ENCODE data around the gene METAP2.
A peak's percentile ranks its signal among the peaks of the same experiment; 100 is the strongest.
"Not testable (repeated sequence)": the region's sequence is repeated elsewhere in the genome, so short reads cannot be mapped to it uniquely, and the experiment has no call there.

METAP2 gene

GRCh38 chr12:95473884-95474659 is at the start of gene METAP2:
Gene METAP2 (plus strand): TSS chr12:95474152. CDS start chr12:95474180, 28 bp downstream.
- no peaks in the 10 kb centered on the region for H3K9me3 Mint-ChIP-seq (ENCODE audit: low read depth)
- H3K27ac Mint-ChIP-seq = peak within 1 kb of the TSS; percentile 100
- H3K4me3 Mint-ChIP-seq = peak within 1 kb of the TSS; percentile 100
- H3K4me1 Mint-ChIP-seq (ENCODE audit: low read depth) = peaks cover 50% of the 10 kb centered on the region
- peaks cover 18% of the 10 kb centered on the region for H3K36me3 Mint-ChIP-seq
- no peaks in the 10 kb centered on the region for H3K27me3 Mint-ChIP-seq

- H3K4me1 Mint-ChIP-seq (ENCODE audit: low read depth) = peaks cover 9% of the 10 kb centered on the region
- H3K4me3 Mint-ChIP-seq = no peak overlapping the region
- no peaks in the 10 kb centered on the region for H3K27me3 Mint-ChIP-seq
- no peaks in the 10 kb centered on the region for H3K36me3 Mint-ChIP-seq
- H3K27ac Mint-ChIP-seq = no peak overlapping the region
- H3K9me3 Mint-ChIP-seq (ENCODE audit: low read depth) = no peaks in the 10 kb centered on the region
Observed at GRCh38 chr12:95424271-95424994, 49.5 kb upstream of the METAP2 start.

GRCh38 chr12:95429172-95429510 is 44.8 kb upstream of the METAP2 start:
- H3K36me3 Mint-ChIP-seq = peaks cover 3% of the 10 kb centered on the region
- no peaks in the 10 kb centered on the region for H3K9me3 Mint-ChIP-seq (ENCODE audit: low read depth)
- H3K27me3 Mint-ChIP-seq = peaks cover 2% of the 10 kb centered on the region
- peaks cover 9% of the 10 kb centered on the region for H3K4me1 Mint-ChIP-seq (ENCODE audit: low read depth)
- no peak overlapping the region for H3K4me3 Mint-ChIP-seq
- no peak overlapping the region for H3K27ac Mint-ChIP-seq

GRCh38 chr12:95431120-95431519 is 42.8 kb upstream of the METAP2 start:
- peaks cover 3% of the 10 kb centered on the region for H3K36me3 Mint-ChIP-seq
- H3K4me1 Mint-ChIP-seq (ENCODE audit: low read depth) = peaks cover 9% of the 10 kb centered on the region
- H3K27ac Mint-ChIP-seq = no peak overlapping the region
- H3K4me3 Mint-ChIP-seq = no peak overlapping the region
- no peaks in the 10 kb centered on the region for H3K9me3 Mint-ChIP-seq (ENCODE audit: low read depth)
- peaks cover 2% of the 10 kb centered on the region for H3K27me3 Mint-ChIP-seq

GRCh38 chr12:95435355-95435754 is 38.6 kb upstream of the METAP2 start:
- no peaks in the 10 kb centered on the region for H3K4me1 Mint-ChIP-seq (ENCODE audit: low read depth)
- H3K27ac Mint-ChIP-seq = no peak overlapping the region
- H3K36me3 Mint-ChIP-seq = peaks cover 3% of the 10 kb centered on the region
- no peak overlapping the region for H3K4me3 Mint-ChIP-seq
- peaks cover 2% of the 10 kb centered on the region for H3K27me3 Mint-ChIP-seq
- H3K9me3 Mint-ChIP-seq (ENCODE audit: low read depth) = no peaks in the 10 kb centered on the region

- Mint-ChIP-seq H3K4me3 (no peak overlapping the region), H3K36me3 (no peaks in the 10 kb centered on the region), H3K9me3 (ENCODE audit: low read depth) (no peaks in the 10 kb centered on the region), H3K27me3 (no peaks in the 10 kb centered on the region), H3K4me1 (ENCODE audit: low read depth) (no peaks in the 10 kb centered on the region), H3K27ac (no peak overlapping the region)
Observed at GRCh38 chr12:95437565-95437964, 36.4 kb upstream of the METAP2 start.

- H3K36me3 Mint-ChIP-seq = no peaks in the 10 kb centered on the region
- H3K27ac Mint-ChIP-seq = no peak overlapping the region
- no peak overlapping the region for H3K4me3 Mint-ChIP-seq
- no peaks in the 10 kb centered on the region for H3K27me3 Mint-ChIP-seq
- no peaks in the 10 kb centered on the region for H3K9me3 Mint-ChIP-seq (ENCODE audit: low read depth)
- H3K4me1 Mint-ChIP-seq (ENCODE audit: low read depth) = no peaks in the 10 kb centered on the region
Observed at GRCh38 chr12:95439461-95440230, 34.3 kb upstream of the METAP2 start.

- Mint-ChIP-seq H3K9me3 (ENCODE audit: low read depth) (peaks cover 2% of the 10 kb centered on the region), H3K27me3 (no peaks in the 10 kb centered on the region), H3K4me1 (ENCODE audit: low read depth) (no peaks in the 10 kb centered on the region), H3K4me3 (no peak overlapping the region), H3K27ac (no peak overlapping the region), H3K36me3 (no peaks in the 10 kb centered on the region)
Observed at GRCh38 chr12:95440401-95440800, 33.6 kb upstream of the METAP2 start.

- Mint-ChIP-seq H3K27ac (no peak overlapping the region), H3K4me1 (ENCODE audit: low read depth) (peaks cover 3% of the 10 kb centered on the region), H3K36me3 (no peaks in the 10 kb centered on the region), H3K9me3 (ENCODE audit: low read depth) (peaks cover 2% of the 10 kb centered on the region), H3K4me3 (no peak overlapping the region), H3K27me3 (peaks cover 16% of the 10 kb centered on the region)
Observed at GRCh38 chr12:95443459-95443858, 30.5 kb upstream of the METAP2 start.

- H3K27me3 Mint-ChIP-seq = peaks cover 18% of the 10 kb centered on the region
- H3K36me3 Mint-ChIP-seq; H3K4me1 Mint-ChIP-seq (ENCODE audit: low read depth); H3K9me3 Mint-ChIP-seq (ENCODE audit: low read depth); H3K27ac Mint-ChIP-seq; H3K4me3 Mint-ChIP-seq: not testable (repeated sequence)
Observed at GRCh38 chr12:95445099-95445498, 28.9 kb upstream of the METAP2 start.

- no peak overlapping the region for H3K27ac Mint-ChIP-seq
- no peak overlapping the region for H3K4me3 Mint-ChIP-seq
- peaks cover 19% of the 10 kb centered on the region for H3K27me3 Mint-ChIP-seq
- H3K4me1 Mint-ChIP-seq (ENCODE audit: low read depth) = peaks cover 3% of the 10 kb centered on the region
- peaks cover 2% of the 10 kb centered on the region for H3K9me3 Mint-ChIP-seq (ENCODE audit: low read depth)
- no peaks in the 10 kb centered on the region for H3K36me3 Mint-ChIP-seq
Observed at GRCh38 chr12:95445884-95446505, 28.0 kb upstream of the METAP2 start.

GRCh38 chr12:95446506-95446900 is 27.4 kb upstream of the METAP2 start:
- Mint-ChIP-seq H3K9me3 (ENCODE audit: low read depth) (peaks cover 2% of the 10 kb centered on the region), H3K4me1 (ENCODE audit: low read depth) (peaks cover 3% of the 10 kb centered on the region), H3K4me3 (peak overlapping the region; percentile 20), H3K27ac (no peak overlapping the region), H3K27me3 (peaks cover 19% of the 10 kb centered on the region), H3K36me3 (no peaks in the 10 kb centered on the region)

GRCh38 chr12:95449656-95450055 is 24.3 kb upstream of the METAP2 start:
- H3K27ac Mint-ChIP-seq; H3K9me3 Mint-ChIP-seq (ENCODE audit: low read depth); H3K4me3 Mint-ChIP-seq; H3K36me3 Mint-ChIP-seq; H3K4me1 Mint-ChIP-seq (ENCODE audit: low read depth): not testable (repeated sequence)
- peaks cover 19% of the 10 kb centered on the region for H3K27me3 Mint-ChIP-seq

GRCh38 chr12:95452501-95452900 is 21.5 kb upstream of the METAP2 start:
- not testable (repeated sequence) for H3K9me3 Mint-ChIP-seq (ENCODE audit: low read depth); H3K36me3 Mint-ChIP-seq; H3K4me1 Mint-ChIP-seq (ENCODE audit: low read depth); H3K4me3 Mint-ChIP-seq; H3K27ac Mint-ChIP-seq; H3K27me3 Mint-ChIP-seq

- H3K36me3 Mint-ChIP-seq; H3K27ac Mint-ChIP-seq; H3K4me1 Mint-ChIP-seq (ENCODE audit: low read depth); H3K9me3 Mint-ChIP-seq (ENCODE audit: low read depth); H3K4me3 Mint-ChIP-seq; H3K27me3 Mint-ChIP-seq: not testable (repeated sequence)
Observed at GRCh38 chr12:95453881-95454280, 20.1 kb upstream of the METAP2 start.

Measured in activated naive CD8-positive, alpha-beta T cell (primary cell).